Suprapubic skin (tissue), 3 donors: ENCODE data around the gene MANSC4.

Source experiments
- EP300 ChIP-seq: sonication (generic); formaldehyde crosslinking; IDR thresholded peaks from one replicate; pipeline ENCODE4 v1.6.1; 2017; ENCODE audit warnings: antibody characterized with exemption
- POLR2A ChIP-seq, 2 donors: fragments of 450-650 bp; IDR thresholded peaks; one replicate each; pipeline ENCODE4 v1.6.1; 2017; ENCODE audit warnings: antibody characterized with exemption in 2 of 2, mild to moderate bottlenecking in 2 of 2, moderate library complexity in 2 of 2
- TF ChIP-seq, protein P1 (sequence below), 2 donors: fragments of 200-600 bp in 1 of 2; fragments of 450-650 bp in 1 of 2; sonication (generic) in 1 of 2; IDR thresholded peaks; one replicate each; pipeline ENCODE4 v1.5.1; 2016 to 2019; ENCODE audit warnings: antibody characterized with exemption in 2 of 2, mild to moderate bottlenecking in 1 of 2, moderate library complexity in 1 of 2

DNA sequence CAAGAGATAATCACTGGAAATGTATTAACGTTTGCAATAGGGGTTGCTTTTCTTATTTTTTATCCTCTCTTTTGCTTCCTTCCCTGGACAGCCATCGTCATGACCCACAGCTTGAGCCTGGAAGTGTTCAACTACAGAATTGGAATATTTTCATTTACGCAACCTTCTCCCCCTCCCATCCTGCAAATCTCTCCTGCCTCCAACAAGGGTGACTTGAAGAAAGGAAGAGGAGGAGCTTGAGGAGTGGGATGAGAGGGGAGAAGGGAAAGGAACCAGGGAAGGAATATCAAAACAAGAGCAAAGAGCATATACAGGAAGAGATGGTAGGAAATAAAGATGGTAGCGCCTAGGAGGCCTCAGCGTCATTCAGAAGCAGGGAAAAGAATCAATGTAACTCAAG lies 1.6 kb upstream of the MANSC4 start:
- TF ChIP-seq, protein P1, sequence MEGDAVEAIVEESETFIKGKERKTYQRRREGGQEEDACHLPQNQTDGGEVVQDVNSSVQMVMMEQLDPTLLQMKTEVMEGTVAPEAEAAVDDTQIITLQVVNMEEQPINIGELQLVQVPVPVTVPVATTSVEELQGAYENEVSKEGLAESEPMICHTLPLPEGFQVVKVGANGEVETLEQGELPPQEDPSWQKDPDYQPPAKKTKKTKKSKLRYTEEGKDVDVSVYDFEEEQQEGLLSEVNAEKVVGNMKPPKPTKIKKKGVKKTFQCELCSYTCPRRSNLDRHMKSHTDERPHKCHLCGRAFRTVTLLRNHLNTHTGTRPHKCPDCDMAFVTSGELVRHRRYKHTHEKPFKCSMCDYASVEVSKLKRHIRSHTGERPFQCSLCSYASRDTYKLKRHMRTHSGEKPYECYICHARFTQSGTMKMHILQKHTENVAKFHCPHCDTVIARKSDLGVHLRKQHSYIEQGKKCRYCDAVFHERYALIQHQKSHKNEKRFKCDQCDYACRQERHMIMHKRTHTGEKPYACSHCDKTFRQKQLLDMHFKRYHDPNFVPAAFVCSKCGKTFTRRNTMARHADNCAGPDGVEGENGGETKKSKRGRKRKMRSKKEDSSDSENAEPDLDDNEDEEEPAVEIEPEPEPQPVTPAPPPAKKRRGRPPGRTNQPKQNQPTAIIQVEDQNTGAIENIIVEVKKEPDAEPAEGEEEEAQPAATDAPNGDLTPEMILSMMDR (IDR thresholded peaks at IDR 0.05) = no peak
- TF ChIP-seq POLR2A (IDR thresholded peaks at IDR 0.05) (no peak), EP300 (no peak)
